H1 (cell line): Measurements from ENCODE around the gene TRABD2B. TPM values are rescaled to one million over a fixed set of nuclear protein-coding genes. Genes with fewer than 3 reads are reported as not detected.

Experiments
- HDAC2 ChIP-seq, 2 experiments: fragments of 300-600 bp in 1 of 2; sonication (generic) in 1 of 2; IDR thresholded peaks; 2 replicates each; pipeline ENCODE4 v1.6.1; 2011 to 2012; ENCODE audit warnings: low read depth in 2 of 2, low read length in 2 of 2, mild to moderate bottlenecking in 2 of 2, moderate library complexity in 2 of 2, borderline replicate concordance in 1 of 2, inconsistent platforms in 1 of 2
- PHF8 ChIP-seq: fragments of 200-600 bp; sonication (generic); conservative IDR thresholded peaks from 2 replicates; pipeline ENCODE4 v1.7.1; 2012; ENCODE audit warnings: low read depth, mild to moderate bottlenecking, inconsistent platforms, low read length, moderate library complexity
- POLR2A ChIP-seq, 2 experiments: IDR thresholded peaks; 1 replicate in 1 of 2; 2 replicates in 1 of 2; pipeline ENCODE4 v1.6.1; 2011; ENCODE audit warnings: low read depth in 2 of 2, low read length in 2 of 2, mild to moderate bottlenecking in 2 of 2; ENCODE audit errors: control extremely low read depth in 1 of 2
- TAF1 ChIP-seq: IDR thresholded peaks from 2 replicates; pipeline ENCODE4 v1.6.1; 2011; ENCODE audit warnings: mild to moderate bottlenecking, low read depth, low read length
- polyA plus RNA-seq, 7 experiments: library from polyadenylated mRNA; depleted of rRNA in 3 of 7; stranded (reverse) in 5 of 7; unstranded in 2 of 7; fragments of >200 nt in 5 of 7; fragments of 200-250 nt in 2 of 7; gene quantifications; 1 replicate in 5 of 7; 2 replicates in 1 of 7; 4 replicates in 1 of 7; pipeline versions ENCODE4 v1.2.1 to v1.2.3, GENCODE V29; 2011 to 2013; ENCODE audit warnings: missing spikeins in 2 of 7, mixed read lengths in 2 of 7
- total RNA-seq: library from RNA; stranded (reverse); fragmentation: NEBNext Ultra II Directional; extraction: Animal tissue kit (Norgen Biotek cat#: 25700); gene quantifications from 2 replicates; pipeline ENCODE4 v1.2.1, GENCODE V29; 2021

TRABD2B gene
- total and polyA plus RNA-seq, 2 of the 8 experiments (the other 6 are each of a cell fraction or from before 2014, with no cell fraction given) = 0.95 to 3.4 TPM

GRCh38 chr1:47866601-47867437, 130.4 kb downstream of the TRABD2B start (continued):
- TF ChIP-seq PHF8 = no peak
- no peak for TF ChIP-seq POLR2A (IDR thresholded peaks at IDR 0.05; ENCODE audit: control extremely low read depth in 1 of 2, low read depth in 2 of 2, low read length in 2 of 2)
- TF ChIP-seq HDAC2 (IDR thresholded peaks at IDR 0.05; ENCODE audit: borderline replicate concordance in 1 of 2, low read depth in 2 of 2, low read length in 2 of 2) = no peak
- TF ChIP-seq TAF1 = no peak
